ENCODE data around the gene TLE2. TPM values are rescaled to one million over a fixed set of nuclear protein-coding genes. Genes with fewer than 3 reads are reported as not detected.
A peak's percentile ranks its signal among the peaks of the same experiment; 100 is the strongest.

TLE2 gene
- total RNA-seq, 4 donors from 2014 or later: 18.2 to 35.6 (median 27.3) TPM

- no peak overlapping the region for H3K4me3 ChIP-seq
- no peak for TF ChIP-seq POLR2A (IDR thresholded peaks at IDR 0.05)
- TF ChIP-seq, protein P1, sequence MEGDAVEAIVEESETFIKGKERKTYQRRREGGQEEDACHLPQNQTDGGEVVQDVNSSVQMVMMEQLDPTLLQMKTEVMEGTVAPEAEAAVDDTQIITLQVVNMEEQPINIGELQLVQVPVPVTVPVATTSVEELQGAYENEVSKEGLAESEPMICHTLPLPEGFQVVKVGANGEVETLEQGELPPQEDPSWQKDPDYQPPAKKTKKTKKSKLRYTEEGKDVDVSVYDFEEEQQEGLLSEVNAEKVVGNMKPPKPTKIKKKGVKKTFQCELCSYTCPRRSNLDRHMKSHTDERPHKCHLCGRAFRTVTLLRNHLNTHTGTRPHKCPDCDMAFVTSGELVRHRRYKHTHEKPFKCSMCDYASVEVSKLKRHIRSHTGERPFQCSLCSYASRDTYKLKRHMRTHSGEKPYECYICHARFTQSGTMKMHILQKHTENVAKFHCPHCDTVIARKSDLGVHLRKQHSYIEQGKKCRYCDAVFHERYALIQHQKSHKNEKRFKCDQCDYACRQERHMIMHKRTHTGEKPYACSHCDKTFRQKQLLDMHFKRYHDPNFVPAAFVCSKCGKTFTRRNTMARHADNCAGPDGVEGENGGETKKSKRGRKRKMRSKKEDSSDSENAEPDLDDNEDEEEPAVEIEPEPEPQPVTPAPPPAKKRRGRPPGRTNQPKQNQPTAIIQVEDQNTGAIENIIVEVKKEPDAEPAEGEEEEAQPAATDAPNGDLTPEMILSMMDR (IDR thresholded peaks at IDR 0.05): no peak
- no peaks in the 10 kb centered on the region for H3K36me3 ChIP-seq
- H3K27ac ChIP-seq: no peak overlapping the region
- 56% methylated on average over 19 of the region's 20 CpGs for WGBS
- no peaks in the 10 kb centered on the region for H3K9me3 ChIP-seq
- DNase-seq (ENCODE audit: low spot score in 2 of 2): no peak
- H3K27me3 ChIP-seq: no peaks in the 10 kb centered on the region
- H3K4me1 ChIP-seq: peaks cover 23% of the 10 kb centered on the region
These were observed 42.0 kb downstream of the TLE2 start for GRCh38 chr19:2986951-2987524.

- TF ChIP-seq POLR2AphosphoS5 (IDR thresholded peaks at IDR 0.05): no peak
- TF ChIP-seq, protein P1 (IDR thresholded peaks at IDR 0.05): no peak
- no peak for TF ChIP-seq EP300 (IDR thresholded peaks at IDR 0.05)
- no peak for TF ChIP-seq POLR2A (IDR thresholded peaks at IDR 0.05)
- no peak for DNase-seq (ENCODE audit: low spot score in 2 of 2)
- peak overlapping the region; percentile 76 for H3K27ac ChIP-seq
- H3K27me3 ChIP-seq: no peaks in the 10 kb centered on the region
- H3K4me1 ChIP-seq: peaks cover 23% of the 10 kb centered on the region
- H3K36me3 ChIP-seq: no peaks in the 10 kb centered on the region
- 0% methylated on average over 8 of the region's 14 CpGs for WGBS
- H3K9me3 ChIP-seq: no peaks in the 10 kb centered on the region
- H3K4me3 ChIP-seq: peak overlapping the region; percentile 37
These were observed 44.9 kb downstream of the TLE2 start for GRCh38 chr19:2984215-2984528.

DNA sequence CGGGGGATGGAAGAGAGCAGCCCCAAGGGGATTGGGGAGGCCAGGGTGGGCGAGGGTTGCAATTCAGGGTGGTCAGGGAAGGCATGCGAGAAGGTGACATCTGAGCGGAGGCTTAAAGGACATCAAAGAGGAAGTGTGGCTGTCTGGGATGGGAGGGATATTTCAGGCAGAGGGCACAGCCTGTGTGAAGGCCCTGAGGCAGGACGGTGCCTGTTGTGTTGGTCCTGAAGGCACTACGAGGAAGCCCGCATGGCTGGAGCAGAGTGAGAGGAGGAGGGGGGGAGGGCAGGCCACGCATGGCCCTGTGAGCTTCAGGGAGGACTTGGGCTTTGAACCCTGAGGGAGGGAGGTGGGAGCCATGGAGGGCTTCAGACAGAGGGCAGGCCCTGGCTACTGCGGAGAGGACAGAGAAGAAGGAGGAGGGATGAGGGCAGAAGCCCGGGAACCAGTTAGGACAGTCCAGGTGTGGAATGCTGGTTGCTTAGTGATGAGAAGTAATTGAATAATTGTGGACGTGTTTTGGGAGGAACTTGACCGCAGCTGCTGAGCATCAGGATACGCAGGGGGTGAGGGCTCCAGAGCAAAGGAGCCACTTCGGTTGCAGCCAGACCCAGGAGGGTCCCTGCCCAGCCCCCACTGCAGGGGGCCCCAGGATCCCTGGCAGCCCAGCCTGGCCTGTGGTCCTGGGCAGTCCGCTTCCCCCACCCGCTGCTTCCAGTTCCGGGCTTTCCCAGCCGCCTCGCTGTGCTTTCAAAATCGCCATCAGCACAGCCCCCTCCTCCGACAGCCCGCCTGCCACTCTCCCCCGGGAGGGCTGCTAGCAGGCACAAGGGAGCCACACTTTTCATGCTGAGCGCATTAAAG is 45.5 kb downstream of the TLE2 start:
- Histone ChIP-seq H3K27ac (peak overlapping the region; percentile 76), H3K27me3 (no peaks in the 10 kb centered on the region), H3K4me3 (peak overlapping the region; percentile 37), H3K9me3 (no peaks in the 10 kb centered on the region), H3K4me1 (peaks cover 23% of the 10 kb centered on the region), H3K36me3 (no peaks in the 10 kb centered on the region)
- WGBS: 4% methylated on average over 14 of the region's 24 CpGs
- TF ChIP-seq, protein P1 (IDR thresholded peaks at IDR 0.05): no peak
- TF ChIP-seq POLR2AphosphoS5 (IDR thresholded peaks at IDR 0.05): peak in 1 of 3 donors; percentile 38
- peak in 1 of 2 donors; percentile 87 for DNase-seq (ENCODE audit: low spot score in 2 of 2)

DNA sequence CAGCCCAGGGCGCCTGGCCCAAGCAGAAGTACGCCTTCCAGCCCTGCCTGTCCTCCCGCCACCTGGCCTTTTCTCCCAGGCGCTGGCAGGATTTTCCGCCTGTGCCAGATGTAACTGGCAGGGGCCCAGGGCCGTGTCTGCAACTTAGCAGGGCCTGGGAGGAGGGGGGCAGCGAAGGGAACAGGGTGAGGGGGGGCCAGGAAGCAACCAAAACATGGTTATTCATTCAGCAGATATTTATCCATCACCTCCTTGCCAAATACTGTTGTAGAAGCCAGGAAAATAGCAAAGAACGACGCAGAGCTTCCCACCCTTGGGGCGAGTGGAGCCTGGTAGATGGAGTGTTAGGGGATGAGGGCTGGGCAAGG is 46.1 kb downstream of the TLE2 start:
- Histone ChIP-seq H3K4me3 (peak overlapping the region; percentile 37), H3K4me1 (peaks cover 23% of the 10 kb centered on the region), H3K36me3 (no peaks in the 10 kb centered on the region), H3K27ac (peak overlapping the region; percentile 76), H3K27me3 (no peaks in the 10 kb centered on the region), H3K9me3 (no peaks in the 10 kb centered on the region)
- 4% methylated on average over 9 of the region's 10 CpGs for WGBS
- no peak for TF ChIP-seq EP300 (IDR thresholded peaks at IDR 0.05)
- TF ChIP-seq, protein P1 (IDR thresholded peaks at IDR 0.05): no peak
- no peak for TF ChIP-seq POLR2AphosphoS5 (IDR thresholded peaks at IDR 0.05)
- no peak for TF ChIP-seq POLR2A (IDR thresholded peaks at IDR 0.05)
- DNase-seq (ENCODE audit: low spot score in 2 of 2): peak; percentile 94

- Histone ChIP-seq H3K9me3 (no peaks in the 10 kb centered on the region), H3K27ac (peak overlapping the region; percentile 76), H3K36me3 (no peaks in the 10 kb centered on the region), H3K4me3 (peak overlapping the region; percentile 3), H3K4me1 (peaks cover 27% of the 10 kb centered on the region), H3K27me3 (no peaks in the 10 kb centered on the region)
- TF ChIP-seq EP300 (IDR thresholded peaks at IDR 0.05): no peak
- TF ChIP-seq, protein P1 (IDR thresholded peaks at IDR 0.05): no peak
- WGBS: 30% methylated on average over 8 of the region's 8 CpGs
- DNase-seq (ENCODE audit: low spot score in 2 of 2): no peak
These were observed 46.5 kb downstream of the TLE2 start for GRCh38 chr19:2982561-2982960.

Data from suprapubic skin (tissue), 4 donors.